Measurements from ENCODE around the gene ARPP21.

Gene ARPP21

DNA sequence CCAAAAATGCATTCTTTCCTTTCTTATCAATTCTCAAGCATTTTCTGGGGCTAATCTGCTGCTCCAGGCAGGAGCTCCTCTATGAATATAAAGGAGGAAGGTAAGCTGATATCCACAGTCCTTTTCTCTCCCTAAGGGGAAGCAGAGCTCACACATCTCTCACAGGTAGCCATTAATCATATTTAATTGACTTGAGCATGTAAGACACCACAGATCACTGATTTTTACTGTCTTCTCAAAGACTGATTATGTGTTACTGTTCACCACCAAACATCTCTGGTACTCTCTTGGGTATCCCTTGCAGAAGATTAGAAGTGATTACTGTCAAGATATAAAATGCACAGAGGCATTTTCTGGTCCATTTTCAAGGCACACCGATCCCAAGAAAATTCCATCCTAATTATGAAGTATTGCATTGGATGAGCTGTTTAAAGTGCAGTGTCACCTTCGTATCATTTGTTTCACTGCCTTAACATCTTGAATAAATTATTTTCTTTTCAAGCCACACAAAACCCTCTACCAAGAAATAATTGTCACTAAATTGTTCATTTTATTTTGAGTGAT is 100.7 kb downstream of the ARPP21 start:
- no peak overlapping the region for H3K27ac ChIP-seq
- no peak for DNase-seq
- no peaks in the 10 kb centered on the region for H3K36me3 ChIP-seq
- H3K27me3 ChIP-seq (ENCODE audit: insufficient read depth, low read depth, severe bottlenecking) = no peaks in the 10 kb centered on the region
- no peaks in the 10 kb centered on the region for H3K9me3 ChIP-seq (ENCODE audit: severe bottlenecking)
- no peak overlapping the region for H3K4me3 ChIP-seq (ENCODE audit: low read depth, low read length)
- TF ChIP-seq, protein P1, sequence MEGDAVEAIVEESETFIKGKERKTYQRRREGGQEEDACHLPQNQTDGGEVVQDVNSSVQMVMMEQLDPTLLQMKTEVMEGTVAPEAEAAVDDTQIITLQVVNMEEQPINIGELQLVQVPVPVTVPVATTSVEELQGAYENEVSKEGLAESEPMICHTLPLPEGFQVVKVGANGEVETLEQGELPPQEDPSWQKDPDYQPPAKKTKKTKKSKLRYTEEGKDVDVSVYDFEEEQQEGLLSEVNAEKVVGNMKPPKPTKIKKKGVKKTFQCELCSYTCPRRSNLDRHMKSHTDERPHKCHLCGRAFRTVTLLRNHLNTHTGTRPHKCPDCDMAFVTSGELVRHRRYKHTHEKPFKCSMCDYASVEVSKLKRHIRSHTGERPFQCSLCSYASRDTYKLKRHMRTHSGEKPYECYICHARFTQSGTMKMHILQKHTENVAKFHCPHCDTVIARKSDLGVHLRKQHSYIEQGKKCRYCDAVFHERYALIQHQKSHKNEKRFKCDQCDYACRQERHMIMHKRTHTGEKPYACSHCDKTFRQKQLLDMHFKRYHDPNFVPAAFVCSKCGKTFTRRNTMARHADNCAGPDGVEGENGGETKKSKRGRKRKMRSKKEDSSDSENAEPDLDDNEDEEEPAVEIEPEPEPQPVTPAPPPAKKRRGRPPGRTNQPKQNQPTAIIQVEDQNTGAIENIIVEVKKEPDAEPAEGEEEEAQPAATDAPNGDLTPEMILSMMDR (IDR thresholded peaks at IDR 0.05; ENCODE audit: low read depth, low read length) = no peak

DNA sequence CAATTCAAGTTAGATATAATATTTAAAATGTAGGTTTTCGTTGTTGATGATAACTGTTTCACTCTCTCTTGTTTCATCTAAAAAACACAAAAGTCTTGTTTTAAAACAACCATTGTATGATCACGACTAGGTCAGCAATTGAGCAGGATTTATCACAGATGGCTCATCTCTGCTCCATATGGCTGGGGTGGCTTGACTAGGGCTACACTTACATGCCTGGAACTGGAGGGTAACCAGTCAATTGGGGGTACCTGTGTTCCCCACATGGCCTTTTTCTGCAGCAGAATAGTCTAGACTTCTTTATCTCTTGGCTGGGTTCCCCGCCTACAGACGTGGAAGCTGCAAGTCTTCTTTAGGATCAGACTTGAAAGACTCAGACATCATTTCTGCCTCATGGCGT is 103.9 kb downstream of the ARPP21 start:
- TF ChIP-seq, protein P1 (IDR thresholded peaks at IDR 0.05; ENCODE audit: low read depth, low read length) = no peak
- H3K27ac ChIP-seq = no peak overlapping the region
- H3K4me3 ChIP-seq (ENCODE audit: low read depth, low read length) = no peak overlapping the region
- DNase-seq = no peak
- H3K9me3 ChIP-seq (ENCODE audit: severe bottlenecking) = no peaks in the 10 kb centered on the region
- H3K36me3 ChIP-seq = no peaks in the 10 kb centered on the region
- H3K27me3 ChIP-seq (ENCODE audit: insufficient read depth, low read depth, severe bottlenecking) = no peaks in the 10 kb centered on the region

- Histone ChIP-seq H3K9me3 (ENCODE audit: severe bottlenecking) (no peaks in the 10 kb centered on the region), H3K4me3 (ENCODE audit: low read depth, low read length) (no peak overlapping the region), H3K36me3 (no peaks in the 10 kb centered on the region), H3K27ac (no peak overlapping the region), H3K27me3 (ENCODE audit: insufficient read depth, low read depth, severe bottlenecking) (no peaks in the 10 kb centered on the region)
- no peak for DNase-seq
- TF ChIP-seq, protein P1 (IDR thresholded peaks at IDR 0.05; ENCODE audit: low read depth, low read length) = no peak
Observed at GRCh38 chr3:35744419-35744818, 105.1 kb downstream of the ARPP21 start.

GRCh38 chr3:35745351-35745750 is 106.0 kb downstream of the ARPP21 start:
- H3K9me3 ChIP-seq (ENCODE audit: severe bottlenecking) = no peaks in the 10 kb centered on the region
- no peaks in the 10 kb centered on the region for H3K27me3 ChIP-seq (ENCODE audit: insufficient read depth, low read depth, severe bottlenecking)
- no peaks in the 10 kb centered on the region for H3K36me3 ChIP-seq
- H3K4me3 ChIP-seq (ENCODE audit: low read depth, low read length) = no peak overlapping the region
- TF ChIP-seq, protein P1 (IDR thresholded peaks at IDR 0.05; ENCODE audit: low read depth, low read length) = no peak
- DNase-seq = no peak
- H3K27ac ChIP-seq = no peak overlapping the region

DNA sequence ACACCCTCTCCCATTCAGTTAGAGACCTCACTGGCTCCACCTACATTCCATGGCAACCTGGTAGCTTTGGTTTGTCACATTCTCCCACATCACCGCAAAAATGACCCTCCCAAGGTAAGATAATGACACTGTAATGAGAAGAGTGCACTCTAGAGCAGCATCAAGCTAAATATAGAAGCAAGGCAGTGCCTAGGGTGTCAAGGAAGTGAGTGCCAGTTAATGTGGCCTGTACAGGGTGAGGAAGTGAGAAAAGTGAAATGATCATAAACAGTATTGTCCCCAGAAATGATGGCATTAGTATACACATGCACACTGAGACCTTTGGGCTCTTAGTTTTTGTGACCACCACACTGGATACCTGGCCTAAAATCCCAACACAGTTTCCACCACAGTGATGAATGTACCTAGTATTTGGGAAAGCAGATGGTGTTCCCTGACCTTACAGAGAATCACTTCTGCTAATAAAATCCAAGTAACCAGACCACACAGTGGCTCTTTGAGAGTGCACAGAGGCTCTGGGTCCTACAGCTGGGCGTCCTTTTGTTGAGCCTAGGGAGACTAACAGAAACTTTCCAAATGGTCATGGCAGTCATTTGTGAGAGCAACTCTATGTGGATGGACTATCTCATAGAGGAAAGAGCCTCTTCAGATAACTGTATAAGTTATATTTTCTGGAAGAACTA is 106.6 kb downstream of the ARPP21 start:
- Histone ChIP-seq H3K36me3 (no peaks in the 10 kb centered on the region), H3K27me3 (ENCODE audit: insufficient read depth, low read depth, severe bottlenecking) (no peaks in the 10 kb centered on the region), H3K27ac (no peak overlapping the region), H3K9me3 (ENCODE audit: severe bottlenecking) (no peaks in the 10 kb centered on the region), H3K4me3 (ENCODE audit: low read depth, low read length) (no peak overlapping the region)
- DNase-seq = no peak
- TF ChIP-seq, protein P1 (IDR thresholded peaks at IDR 0.05; ENCODE audit: low read depth, low read length) = no peak

DNA sequence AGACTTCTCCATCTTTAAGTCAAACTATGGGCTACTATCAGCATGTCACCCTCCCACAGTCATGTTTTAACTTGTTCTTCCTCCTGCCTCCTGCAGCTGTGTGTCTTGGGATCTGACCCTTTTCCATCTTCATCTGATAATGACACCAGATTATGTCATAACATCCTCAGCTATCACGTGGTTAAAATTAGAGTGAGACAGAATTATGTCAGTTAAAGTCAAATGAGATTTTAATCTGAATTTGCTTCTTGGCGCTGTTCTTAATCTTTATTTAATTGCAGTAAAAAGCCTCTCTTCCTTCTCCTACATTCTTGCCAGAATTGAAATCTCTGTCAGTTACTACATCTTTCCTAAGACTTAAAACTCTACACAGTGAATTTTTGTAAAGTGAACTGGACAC is 107.2 kb downstream of the ARPP21 start:
- Histone ChIP-seq H3K4me3 (ENCODE audit: low read depth, low read length) (no peak overlapping the region), H3K27me3 (ENCODE audit: insufficient read depth, low read depth, severe bottlenecking) (no peaks in the 10 kb centered on the region), H3K36me3 (no peaks in the 10 kb centered on the region), H3K27ac (no peak overlapping the region), H3K9me3 (ENCODE audit: severe bottlenecking) (no peaks in the 10 kb centered on the region)
- TF ChIP-seq, protein P1 (IDR thresholded peaks at IDR 0.05; ENCODE audit: low read depth, low read length) = no peak
- DNase-seq = no peak

All from WERI-Rb-1 (cell line).